Coronary artery (tissue), 2 donors: ENCODE results near the gene NSD1.
"Not testable (repeated sequence)": the region's sequence is repeated elsewhere in the genome, so short reads cannot be mapped to it uniquely, and the experiment has no call there.

Experiments
- DNase-seq: peaks from one replicate; pipeline ENCODE4 v3.0.0-alpha.2; 2017; ENCODE audit warnings: low spot score
- H3K27ac ChIP-seq, 2 donors: fragments of 200-600 bp; sonication (generic); one replicate each; pipeline ENCODE4 v1.5.1; 2016 to 2019
- H3K4me3 ChIP-seq: fragments of 200-600 bp; sonication (generic); 2 replicates; pipeline ENCODE4 v1.5.1; 2016; ENCODE audit warnings: mild to moderate bottlenecking, moderate library complexity
- TF ChIP-seq, protein P1 (sequence below): fragments of 200-600 bp; sonication (generic); IDR thresholded peaks from one replicate; pipeline ENCODE4 v1.5.1; 2019; ENCODE audit warnings: antibody characterized with exemption

NSD1 gene

DNA sequence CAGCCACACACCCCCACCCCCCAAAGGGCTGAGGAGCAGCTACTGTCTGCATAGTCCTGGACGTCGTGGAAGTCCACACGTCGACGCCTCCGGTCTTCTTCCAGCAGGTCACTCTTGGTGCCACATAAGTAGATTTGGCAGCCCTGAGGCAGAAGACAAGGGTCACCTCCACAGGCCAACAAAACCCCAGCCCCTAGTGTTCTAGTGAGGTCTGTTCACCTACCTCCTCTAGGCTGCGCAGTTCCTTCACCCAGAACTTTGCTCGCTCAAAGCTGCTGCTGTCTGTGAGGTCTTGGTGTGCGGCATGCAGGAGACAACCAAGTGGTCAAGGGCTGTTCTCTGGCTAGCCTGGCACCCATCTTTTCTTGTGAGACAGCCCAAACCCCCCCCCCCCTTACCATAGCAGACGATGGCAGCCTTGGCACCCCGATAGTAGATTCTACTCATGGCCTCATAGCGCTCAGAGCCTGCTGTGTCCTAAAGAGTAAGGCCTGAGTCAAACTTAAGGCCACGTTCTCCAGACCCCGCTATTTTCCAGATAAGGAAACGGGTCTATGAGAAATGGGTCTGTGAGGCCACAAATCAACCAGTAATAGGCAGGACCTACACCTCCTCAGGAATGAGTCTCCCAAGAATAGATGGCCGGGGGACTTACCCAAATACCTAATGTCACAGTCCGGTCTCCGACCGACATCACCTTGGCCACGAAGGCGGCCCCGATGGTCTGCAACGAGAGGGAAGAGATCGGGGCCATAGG lies 169.0 kb downstream of the NSD1 start:
- Histone ChIP-seq H3K27ac (peak overlapping the region in 1 of 2 donors; percentile 91), H3K4me3 (peak overlapping the region; percentile 95)
- DNase-seq = peak; percentile 70
- TF ChIP-seq, protein P1, sequence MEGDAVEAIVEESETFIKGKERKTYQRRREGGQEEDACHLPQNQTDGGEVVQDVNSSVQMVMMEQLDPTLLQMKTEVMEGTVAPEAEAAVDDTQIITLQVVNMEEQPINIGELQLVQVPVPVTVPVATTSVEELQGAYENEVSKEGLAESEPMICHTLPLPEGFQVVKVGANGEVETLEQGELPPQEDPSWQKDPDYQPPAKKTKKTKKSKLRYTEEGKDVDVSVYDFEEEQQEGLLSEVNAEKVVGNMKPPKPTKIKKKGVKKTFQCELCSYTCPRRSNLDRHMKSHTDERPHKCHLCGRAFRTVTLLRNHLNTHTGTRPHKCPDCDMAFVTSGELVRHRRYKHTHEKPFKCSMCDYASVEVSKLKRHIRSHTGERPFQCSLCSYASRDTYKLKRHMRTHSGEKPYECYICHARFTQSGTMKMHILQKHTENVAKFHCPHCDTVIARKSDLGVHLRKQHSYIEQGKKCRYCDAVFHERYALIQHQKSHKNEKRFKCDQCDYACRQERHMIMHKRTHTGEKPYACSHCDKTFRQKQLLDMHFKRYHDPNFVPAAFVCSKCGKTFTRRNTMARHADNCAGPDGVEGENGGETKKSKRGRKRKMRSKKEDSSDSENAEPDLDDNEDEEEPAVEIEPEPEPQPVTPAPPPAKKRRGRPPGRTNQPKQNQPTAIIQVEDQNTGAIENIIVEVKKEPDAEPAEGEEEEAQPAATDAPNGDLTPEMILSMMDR = no peak

- H3K4me3 ChIP-seq = peak within 1 kb of the TSS; percentile 95
- H3K27ac ChIP-seq = peak within 1 kb of the TSS; percentile 29 to 91
- TF ChIP-seq, protein P1 = no peak
- DNase-seq = peak; percentile 89
Measured at GRCh38 chr5:177303121-177303924, 169.8 kb downstream of the NSD1 start, which contains the start of the genes PRELID1 and RAB24. Gene PRELID1, plus strand, starts transcription at chr5:177303799. Its CDS starts 187 bp downstream, at chr5:177303986. Gene RAB24, minus strand, starts transcription at chr5:177303719. Its CDS starts 431 bp downstream, at chr5:177303288.

DNA sequence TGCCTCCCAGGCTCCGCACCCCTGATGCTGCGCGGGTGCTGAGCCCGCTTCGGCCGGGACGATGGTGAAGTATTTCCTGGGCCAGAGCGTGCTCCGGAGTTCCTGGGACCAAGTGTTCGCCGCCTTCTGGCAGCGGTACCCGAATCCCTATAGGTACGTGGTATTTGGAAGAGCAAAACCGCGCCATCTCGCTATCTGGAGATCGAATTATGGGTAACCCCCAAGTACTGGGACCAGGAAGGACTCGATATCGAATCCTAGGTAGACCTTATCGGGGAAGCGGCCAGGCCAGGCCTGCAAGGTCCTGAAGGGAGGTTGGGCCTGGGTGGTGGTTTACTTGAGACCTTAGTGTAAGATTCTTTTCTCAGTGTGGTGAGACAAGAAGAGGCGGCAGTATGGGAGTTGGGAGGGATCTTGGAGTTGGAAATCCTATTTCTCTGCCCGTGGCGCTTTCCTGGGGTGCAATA lies 170.4 kb downstream of the NSD1 start:
- TF ChIP-seq, protein P1 = no peak

DNA sequence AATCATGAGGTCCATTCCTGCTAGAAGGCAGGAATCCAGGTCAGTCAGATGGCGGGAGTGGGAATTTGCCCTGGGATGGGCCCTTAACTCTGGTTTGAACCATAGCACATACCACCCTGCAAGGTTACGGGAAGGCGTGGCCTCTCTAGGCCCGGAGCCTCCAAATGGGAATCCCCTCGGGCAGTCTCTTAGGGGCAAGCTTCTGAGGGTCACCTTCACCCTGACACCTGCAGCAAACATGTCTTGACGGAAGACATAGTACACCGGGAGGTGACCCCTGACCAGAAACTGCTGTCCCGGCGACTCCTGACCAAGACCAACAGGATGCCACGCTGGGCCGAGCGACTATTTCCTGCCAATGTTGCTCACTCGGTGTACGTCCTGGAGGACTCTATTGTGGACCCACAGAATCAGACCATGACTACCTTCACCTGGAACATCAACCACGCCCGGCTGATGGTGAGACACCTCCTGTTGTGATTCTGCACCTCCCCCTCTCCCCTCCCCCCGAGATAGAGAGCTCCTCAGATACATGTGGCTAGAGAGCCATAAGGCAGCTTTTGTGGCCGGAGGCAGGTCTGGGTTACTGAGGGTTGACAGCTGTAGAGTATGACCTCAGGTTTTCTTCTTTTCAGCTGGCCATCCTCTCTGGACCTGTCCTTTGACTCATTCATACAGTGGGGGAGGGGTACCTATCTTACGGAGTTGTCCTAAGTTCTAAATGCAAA lies 171.0 kb downstream of the NSD1 start:
- peak overlapping the region in 1 of 2 donors; percentile 91 for H3K27ac ChIP-seq
- TF ChIP-seq, protein P1 = no peak
- no peak for DNase-seq
- H3K4me3 ChIP-seq = peak overlapping the region; percentile 95

More for the DNA sequence above, 170.4 kb downstream of the NSD1 start:
- H3K27ac ChIP-seq = peak overlapping the region; percentile 29 to 91
- DNase-seq = peak; percentile 74
- H3K4me3 ChIP-seq = peak overlapping the region; percentile 95

DNA sequence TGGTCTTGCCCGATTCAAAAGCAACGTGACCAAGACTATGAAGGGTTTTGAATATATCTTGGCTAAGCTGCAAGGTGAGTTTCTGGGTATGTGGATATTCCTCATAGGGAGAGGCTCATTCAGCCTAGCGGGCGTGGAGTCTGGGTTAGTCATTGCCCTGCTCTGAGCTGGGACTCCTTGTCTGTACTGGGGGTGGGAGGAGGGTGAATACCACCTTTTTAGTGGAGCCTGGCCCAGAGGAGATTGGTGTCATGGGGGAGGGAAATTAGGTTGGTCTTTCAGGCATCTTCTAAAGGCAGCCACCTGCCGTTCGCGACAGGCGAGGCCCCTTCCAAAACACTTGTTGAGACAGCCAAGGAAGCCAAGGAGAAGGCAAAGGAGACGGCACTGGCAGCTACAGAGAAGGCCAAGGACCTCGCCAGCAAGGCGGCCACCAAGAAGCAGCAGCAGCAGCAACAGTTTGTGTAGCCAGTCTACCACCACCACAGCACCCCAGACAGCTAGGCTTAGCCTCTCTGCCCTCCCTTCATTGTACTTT lies 172.6 kb downstream of the NSD1 start:
- H3K4me3 ChIP-seq, H3K27ac ChIP-seq, DNase-seq: not testable (repeated sequence)

DNA sequence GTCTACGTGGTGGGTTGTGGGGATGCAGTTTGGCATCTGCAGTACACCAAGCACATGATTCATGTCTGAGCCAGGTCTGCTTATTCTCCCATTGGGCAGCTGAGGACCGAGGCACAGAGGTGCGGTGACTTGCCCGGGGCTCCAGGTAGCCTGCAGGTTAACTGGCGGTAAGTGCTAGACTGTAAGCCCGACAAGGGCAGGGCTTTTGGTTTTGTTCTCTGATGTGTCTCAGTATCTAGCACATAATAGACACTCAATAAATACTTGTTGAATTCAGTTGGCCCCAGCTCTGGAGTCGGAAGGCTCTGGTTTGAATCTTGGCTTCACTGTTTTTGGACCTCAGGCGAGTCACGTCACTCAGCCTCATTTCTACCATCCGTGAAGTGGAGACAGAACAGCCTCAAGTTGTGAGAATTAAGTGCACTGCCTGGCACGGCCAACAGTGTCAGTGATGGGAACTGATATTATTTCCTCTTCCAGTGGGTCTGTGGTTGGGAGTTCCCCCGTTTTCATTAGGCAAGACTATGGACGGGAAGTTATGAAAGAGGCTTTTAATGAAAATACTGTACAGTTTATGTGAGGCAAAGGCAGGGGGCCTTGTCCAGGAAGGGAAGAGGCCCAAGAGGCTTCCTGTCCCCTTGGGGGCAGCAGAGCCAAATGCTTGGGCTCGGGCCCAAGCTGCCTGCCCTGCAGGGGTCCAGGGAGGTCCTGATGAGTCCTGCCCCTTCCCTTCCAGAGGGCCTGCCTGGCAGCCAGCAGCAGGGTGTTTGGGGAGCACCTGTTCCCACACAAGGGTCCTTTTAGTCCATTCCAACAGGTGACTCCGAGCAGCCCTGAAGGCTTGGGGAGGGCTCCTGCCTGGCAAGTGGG lies 173.3 kb downstream of the NSD1 start:
- no peak overlapping the region for H3K4me3 ChIP-seq
- TF ChIP-seq, protein P1 = no peak
- DNase-seq = no peak
- H3K27ac ChIP-seq = no peak overlapping the region
